ENCODE data around the gene ORAI1. TPM values are rescaled to one million over a fixed set of nuclear protein-coding genes. Genes with fewer than 3 reads are reported as not detected.

The ORAI1 gene
- total RNA-seq, 2 experiments from 2014 or later, result 39.7 to 42.3 TPM

DNA sequence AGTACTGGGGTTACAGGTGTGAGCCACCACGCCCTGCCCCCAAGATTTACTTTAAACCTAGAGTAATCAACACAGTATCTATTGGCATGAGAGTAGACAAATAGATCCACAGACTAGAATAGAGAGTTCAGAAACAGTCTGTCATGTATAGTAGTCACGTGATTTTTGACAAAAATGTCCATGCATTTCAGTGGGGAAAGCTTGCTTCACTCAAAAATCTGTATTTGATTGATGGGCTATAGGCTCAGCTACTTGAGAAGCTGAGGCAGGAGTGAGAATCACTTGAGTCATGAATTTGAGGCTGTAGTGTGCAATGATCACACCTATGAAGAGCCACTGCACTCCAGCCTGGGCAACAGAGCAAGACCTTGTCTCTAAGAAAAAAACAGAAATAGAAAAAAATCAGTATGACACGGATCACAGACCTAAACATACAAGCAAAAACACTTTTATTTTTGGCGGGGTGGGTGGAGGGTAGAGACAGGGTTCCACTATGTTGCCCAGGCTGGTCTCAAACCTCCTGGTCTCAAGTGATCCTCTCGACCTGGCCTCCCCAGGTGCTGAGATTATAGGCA is 7.6 kb upstream of the ORAI1 start:
- H3K9me3 ChIP-seq (ENCODE audit: control insufficient read depth in 1 of 2, insufficient read depth in 1 of 2, low read length in 2 of 2), result no peaks in the 10 kb centered on the region
- Mint-ChIP-seq H3K27me3 (no peaks in the 10 kb centered on the region), H3K4me3 (no peak overlapping the region), H3K27ac (no peak overlapping the region), H3K4me1 (ENCODE audit: low read depth) (peaks cover 4% of the 10 kb centered on the region), H3K36me3 (ENCODE audit: low read depth) (no peaks in the 10 kb centered on the region), H3K9me3 (no peaks in the 10 kb centered on the region)
- POLR2A ChIA-PET, result no interaction called here
- CTCF ChIA-PET, result interaction anchor here (1.2 kb wide), 1 partner anchor 39 kb away, joined by 6 read pairs; no protein-coding TSS in a partner anchor
- intact Hi-C loops (cut with DNase I, micrococcal nuclease), result no loop called here
- no peaks in the 10 kb centered on the region for H3K27me3 ChIP-seq (ENCODE audit: control insufficient read depth in 1 of 2, insufficient read depth in 2 of 2, low read length in 2 of 2)
- no peak for DNase-seq
- ATAC-seq (ENCODE audit: poor library complexity), result no peak
- H3K36me3 ChIP-seq (ENCODE audit: insufficient read depth, low read length), result no peaks in the 10 kb centered on the region
- TF ChIP-seq, protein P1, sequence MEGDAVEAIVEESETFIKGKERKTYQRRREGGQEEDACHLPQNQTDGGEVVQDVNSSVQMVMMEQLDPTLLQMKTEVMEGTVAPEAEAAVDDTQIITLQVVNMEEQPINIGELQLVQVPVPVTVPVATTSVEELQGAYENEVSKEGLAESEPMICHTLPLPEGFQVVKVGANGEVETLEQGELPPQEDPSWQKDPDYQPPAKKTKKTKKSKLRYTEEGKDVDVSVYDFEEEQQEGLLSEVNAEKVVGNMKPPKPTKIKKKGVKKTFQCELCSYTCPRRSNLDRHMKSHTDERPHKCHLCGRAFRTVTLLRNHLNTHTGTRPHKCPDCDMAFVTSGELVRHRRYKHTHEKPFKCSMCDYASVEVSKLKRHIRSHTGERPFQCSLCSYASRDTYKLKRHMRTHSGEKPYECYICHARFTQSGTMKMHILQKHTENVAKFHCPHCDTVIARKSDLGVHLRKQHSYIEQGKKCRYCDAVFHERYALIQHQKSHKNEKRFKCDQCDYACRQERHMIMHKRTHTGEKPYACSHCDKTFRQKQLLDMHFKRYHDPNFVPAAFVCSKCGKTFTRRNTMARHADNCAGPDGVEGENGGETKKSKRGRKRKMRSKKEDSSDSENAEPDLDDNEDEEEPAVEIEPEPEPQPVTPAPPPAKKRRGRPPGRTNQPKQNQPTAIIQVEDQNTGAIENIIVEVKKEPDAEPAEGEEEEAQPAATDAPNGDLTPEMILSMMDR (IDR thresholded peaks at IDR 0.05), result no peak
- no peak overlapping the region for H3K27ac ChIP-seq (ENCODE audit: low read depth in 1 of 2, low read length in 2 of 2)
- H3K4me1 ChIP-seq (ENCODE audit: insufficient read depth, low read length), result peaks cover 11% of the 10 kb centered on the region
- H3K4me3 ChIP-seq (ENCODE audit: low read length), result no peak overlapping the region

DNA sequence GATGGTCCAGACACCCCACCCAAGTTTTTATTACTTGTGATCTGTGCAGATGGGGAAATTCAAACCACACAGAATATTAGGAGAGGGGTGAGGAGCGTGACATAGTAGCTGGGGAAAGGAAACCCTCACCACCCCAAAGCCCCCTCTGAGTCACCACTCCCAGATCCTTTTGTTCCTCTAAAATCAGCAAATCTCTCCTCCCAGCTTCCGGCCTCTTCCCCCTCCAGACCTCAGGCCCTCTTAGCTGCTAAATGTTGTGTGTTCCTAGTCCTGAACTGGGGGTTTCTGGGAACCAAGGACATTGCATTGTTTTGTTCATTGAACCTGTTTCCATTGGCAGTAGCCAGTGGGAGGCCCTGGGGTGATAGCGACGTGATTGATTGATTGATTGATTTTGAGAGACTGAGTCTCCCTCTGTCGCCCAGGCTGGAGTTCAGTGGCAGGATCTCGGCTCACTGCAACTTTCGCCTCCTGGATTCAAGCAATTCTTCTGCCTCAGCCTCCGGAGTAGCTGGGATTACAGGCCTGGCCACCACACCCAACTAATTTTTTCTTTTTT is 5.9 kb upstream of the ORAI1 start:
- Mint-ChIP-seq H3K4me3 (no peak overlapping the region), H3K27me3 (no peaks in the 10 kb centered on the region), H3K4me1 (ENCODE audit: low read depth) (peaks cover 7% of the 10 kb centered on the region), H3K36me3 (ENCODE audit: low read depth) (no peaks in the 10 kb centered on the region), H3K9me3 (no peaks in the 10 kb centered on the region), H3K27ac (no peak overlapping the region)
- Histone ChIP-seq H3K27me3 (ENCODE audit: control insufficient read depth in 1 of 2, insufficient read depth in 2 of 2, low read length in 2 of 2) (no peaks in the 10 kb centered on the region), H3K4me1 (ENCODE audit: insufficient read depth, low read length) (peaks cover 14% of the 10 kb centered on the region), H3K4me3 (ENCODE audit: low read length) (no peak overlapping the region), H3K36me3 (ENCODE audit: insufficient read depth, low read length) (no peaks in the 10 kb centered on the region), H3K9me3 (ENCODE audit: control insufficient read depth in 1 of 2, insufficient read depth in 1 of 2, low read length in 2 of 2) (no peaks in the 10 kb centered on the region), H3K27ac (ENCODE audit: low read depth in 1 of 2, low read length in 2 of 2) (no peak overlapping the region)
- ATAC-seq (ENCODE audit: poor library complexity) (no peak), DNase-seq (peak in 2 of 14 experiments; percentile 32 to 45)
- TF ChIP-seq, protein P1 (IDR thresholded peaks at IDR 0.05), result no peak
- POLR2A ChIA-PET, result interaction anchor here (0.7 kb wide), 1 partner anchor 29 kb away, joined by 4 read pairs; no protein-coding TSS in a partner anchor
- CTCF ChIA-PET, result interaction anchor here (1.2 kb wide), 1 partner anchor 68 kb away, joined by 4 read pairs; no protein-coding TSS in a partner anchor
- intact Hi-C loops (cut with DNase I, micrococcal nuclease), result no loop called here

DNA sequence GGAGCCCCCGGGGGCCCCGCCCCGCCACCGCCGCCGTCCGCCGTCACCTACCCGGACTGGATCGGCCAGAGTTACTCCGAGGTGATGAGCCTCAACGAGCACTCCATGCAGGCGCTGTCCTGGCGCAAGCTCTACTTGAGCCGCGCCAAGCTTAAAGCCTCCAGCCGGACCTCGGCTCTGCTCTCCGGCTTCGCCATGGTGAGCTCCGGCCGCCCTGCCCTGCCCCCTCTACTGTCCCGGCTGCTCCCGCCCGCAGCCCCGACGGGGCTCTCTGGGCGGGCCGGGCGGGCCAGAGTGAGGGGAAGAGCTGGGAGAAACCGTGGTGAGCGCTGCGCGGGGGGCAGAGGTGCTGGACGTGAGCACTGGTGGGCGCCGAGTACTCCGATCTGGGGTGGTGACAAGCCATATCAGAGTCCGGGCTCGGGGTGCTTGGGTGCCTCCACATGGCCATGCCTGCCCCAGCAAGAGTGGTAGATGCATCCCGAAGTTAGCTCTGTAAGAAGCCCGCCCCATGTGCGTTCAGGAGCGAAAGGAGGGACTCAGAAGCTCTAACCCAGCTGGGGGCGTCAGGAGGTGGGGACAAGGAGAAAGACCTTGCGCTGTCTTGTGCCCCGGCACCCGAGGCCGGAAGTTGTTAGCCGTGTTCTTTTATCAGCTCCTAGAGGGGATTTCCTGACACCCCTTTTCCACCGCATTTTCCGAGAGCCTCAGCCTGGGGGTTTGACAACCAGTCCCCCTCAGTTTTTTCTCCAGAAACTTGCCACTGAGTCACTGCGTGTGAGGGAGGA is 717 bp downstream of the ORAI1 start:
- Mint-ChIP-seq H3K4me3 (peak overlapping the region; percentile 99), H3K27me3 (no peaks in the 10 kb centered on the region), H3K27ac (peak overlapping the region; percentile 99), H3K4me1 (ENCODE audit: low read depth) (peaks cover 60% of the 10 kb centered on the region), H3K9me3 (no peaks in the 10 kb centered on the region), H3K36me3 (ENCODE audit: low read depth) (peaks cover 41% of the 10 kb centered on the region)
- no peaks in the 10 kb centered on the region for H3K27me3 ChIP-seq (ENCODE audit: control insufficient read depth in 1 of 2, insufficient read depth in 2 of 2, low read length in 2 of 2)
- DNase-seq, result peak; percentile 51 to 92 (median 72)
- TF ChIP-seq, protein P1 (IDR thresholded peaks at IDR 0.05), result peak; percentile 32
- peak overlapping the region; percentile 89 for H3K4me3 ChIP-seq (ENCODE audit: low read length)
- H3K4me1 ChIP-seq (ENCODE audit: insufficient read depth, low read length), result peaks cover 60% of the 10 kb centered on the region
- POLR2A ChIA-PET, result interaction anchor here (0.6 to 7.0 kb wide), 41 partner anchors 10 to 618 kb away, joined by 3 to 193 read pairs (median 5); partner anchors contain the start of genes DIABLO, KDM2B, MORN3 and PSMD9
- intact Hi-C loops (cut with DNase I, micrococcal nuclease), result loop anchor here (1.0 to 5.0 kb wide), 10 partner anchors 36 to 165 kb away; partner anchors contain the start of genes MORN3 (in 1 of the 2) and RHOF (in 1 of the 2)
- ATAC-seq (ENCODE audit: poor library complexity), result peak; percentile 45
- CTCF ChIA-PET, result interaction anchor here (0.6 to 6.1 kb wide), 21 partner anchors 10 to 212 kb away, joined by 3 to 62 read pairs (median 4); partner anchors contain the start of genes KDM2B, MORN3 and RHOF
- H3K27ac ChIP-seq (ENCODE audit: low read depth in 1 of 2, low read length in 2 of 2), result peak overlapping the region; percentile 90 to 96
- no peaks in the 10 kb centered on the region for H3K9me3 ChIP-seq (ENCODE audit: control insufficient read depth in 1 of 2, insufficient read depth in 1 of 2, low read length in 2 of 2)
- peaks cover 10% of the 10 kb centered on the region for H3K36me3 ChIP-seq (ENCODE audit: insufficient read depth, low read length)

Data from CD4-positive, alpha-beta T cell (primary cell).